Right lobe of liver (tissue), 4 donors: ENCODE data around the gene TCAF1.

Experiments used
- CTCF ChIP-seq, 4 donors: fragments of 200-600 bp in 3 of 4; fragments of 450-650 bp in 1 of 4; IDR thresholded peaks; one replicate each; pipeline versions ENCODE4 v1.5.1 to v1.8.0; 2016 to 2022; ENCODE audit warnings: antibody characterized with exemption in 4 of 4, mild to moderate bottlenecking in 2 of 4
- POLR2A ChIP-seq: fragments of 450-650 bp; IDR thresholded peaks from one replicate; pipeline ENCODE4 v1.6.1; 2017; ENCODE audit warnings: antibody characterized with exemption, mild to moderate bottlenecking
- donor health status: DM: no; HTN: no; CAD: no.
- donor health status: DM: no; HTN: no; CAD: no.
- donor health status: DM: no; HTN: yes; CAD: no.

- no peak for TF ChIP-seq CTCF (IDR thresholded peaks at IDR 0.05)
- no peak for TF ChIP-seq POLR2A
Measured at GRCh38 chr7:143891457-143891856, 10.5 kb downstream of the TCAF1 start.
